Loucy (cell line): ENCODE measurements around the gene CIDEA.
"Not testable (repeated sequence)": the region's sequence is repeated elsewhere in the genome, so short reads cannot be mapped to it uniquely, and the experiment has no call there.

Experiments used
- H2AFZ ChIP-seq: fragments of 200-600 bp; sonication (generic); 2 replicates; pipeline ENCODE4 v1.6.0; 2016; ENCODE audit warnings: antibody characterized with exemption, mild to moderate bottlenecking, low read length, moderate library complexity
- H3F3A ChIP-seq: fragments of 200-600 bp; 2 replicates; pipeline ENCODE4 v1.6.0; 2016; ENCODE audit warnings: antibody characterized with exemption, low read depth, mild to moderate bottlenecking
- H3K27me3 ChIP-seq: fragments of 200-600 bp; sonication (generic); 2 replicates; pipeline ENCODE4 v1.6.1; 2014; ENCODE audit warnings: low read length, mild to moderate bottlenecking; ENCODE audit not compliant: insufficient read depth, poor library complexity, severe bottlenecking
- H3K36me3 ChIP-seq: fragments of 200-600 bp; sonication (generic); 2 replicates; pipeline ENCODE4 v1.6.1; 2016; ENCODE audit warnings: low read length; ENCODE audit not compliant: insufficient read depth
- H3K4me1 ChIP-seq: fragments of 200-600 bp; sonication (generic); 2 replicates; pipeline ENCODE4 v1.5.1; 2014; ENCODE audit warnings: low read length, mild to moderate bottlenecking; ENCODE audit not compliant: insufficient read depth, poor library complexity, severe bottlenecking
- H3K4me2 ChIP-seq: fragments of 200-600 bp; sonication (generic); 2 replicates; pipeline ENCODE4 v1.6.0; 2014; ENCODE audit warnings: antibody characterized with exemption, low read length, low read depth, mild to moderate bottlenecking; ENCODE audit not compliant: poor library complexity, severe bottlenecking
- H3K4me3 ChIP-seq: fragments of 200-600 bp; sonication (generic); 2 replicates; pipeline ENCODE4 v1.5.1; 2014; ENCODE audit warnings: low read length, mild to moderate bottlenecking, mixed read lengths; ENCODE audit not compliant: poor library complexity, severe bottlenecking
- H3K79me2 ChIP-seq: fragments of 200-600 bp; sonication (generic); 2 replicates; pipeline ENCODE4 v1.6.1; 2014; ENCODE audit warnings: low read length; ENCODE audit not compliant: insufficient read depth
- H3K9ac ChIP-seq: fragments of 200-600 bp; sonication (generic); 2 replicates; pipeline ENCODE4 v1.6.0; 2014; ENCODE audit warnings: mild to moderate bottlenecking, low read depth, low read length, moderate library complexity; ENCODE audit not compliant: poor library complexity, severe bottlenecking
- H3K9me2 ChIP-seq: fragments of 200-600 bp; sonication (generic); replicated peaks from 2 replicates; pipeline ENCODE4 v1.6.1; 2016; ENCODE audit warnings: low read depth, low read length, mixed read lengths
- H3K9me3 ChIP-seq: fragments of 200-600 bp; sonication (generic); 2 replicates; pipeline ENCODE4 v1.6.1; 2014; ENCODE audit warnings: mild to moderate bottlenecking, antibody characterized with exemption, low read length, low read depth; ENCODE audit not compliant: insufficient read depth
- H4K20me1 ChIP-seq: fragments of 200-600 bp; sonication (generic); 2 replicates; pipeline ENCODE4 v1.6.0; 2014; ENCODE audit warnings: antibody characterized with exemption, low read length, mild to moderate bottlenecking; ENCODE audit not compliant: insufficient read depth, poor library complexity, severe bottlenecking

Gene CIDEA

DNA sequence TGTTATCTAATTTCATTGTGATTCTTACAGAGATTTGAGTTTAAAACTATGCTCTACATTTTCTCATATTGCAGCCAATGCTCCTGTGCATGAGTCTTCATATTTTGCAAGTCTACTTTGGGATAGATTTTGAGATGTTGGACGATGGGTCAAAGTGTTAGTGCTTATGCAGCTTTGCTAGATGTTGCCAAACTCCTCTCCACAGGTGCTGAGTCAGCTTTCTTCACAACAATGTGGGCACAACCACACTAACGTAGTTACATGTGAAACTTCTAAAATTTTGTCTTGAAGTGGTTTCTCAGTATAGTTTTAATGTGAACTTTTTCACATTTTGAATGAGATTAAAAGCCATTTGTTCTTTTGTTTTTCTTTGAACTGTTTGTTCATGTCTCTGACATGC is 32.1 kb upstream of the CIDEA start:
- not testable (repeated sequence) for H3K9ac ChIP-seq, H3K79me2 ChIP-seq, H2AFZ ChIP-seq, H3F3A ChIP-seq, H3K4me2 ChIP-seq, H4K20me1 ChIP-seq, H3K9me3 ChIP-seq, H3K9me2 ChIP-seq, H3K27me3 ChIP-seq, H3K4me1 ChIP-seq, H3K4me3 ChIP-seq, H3K36me3 ChIP-seq

DNA sequence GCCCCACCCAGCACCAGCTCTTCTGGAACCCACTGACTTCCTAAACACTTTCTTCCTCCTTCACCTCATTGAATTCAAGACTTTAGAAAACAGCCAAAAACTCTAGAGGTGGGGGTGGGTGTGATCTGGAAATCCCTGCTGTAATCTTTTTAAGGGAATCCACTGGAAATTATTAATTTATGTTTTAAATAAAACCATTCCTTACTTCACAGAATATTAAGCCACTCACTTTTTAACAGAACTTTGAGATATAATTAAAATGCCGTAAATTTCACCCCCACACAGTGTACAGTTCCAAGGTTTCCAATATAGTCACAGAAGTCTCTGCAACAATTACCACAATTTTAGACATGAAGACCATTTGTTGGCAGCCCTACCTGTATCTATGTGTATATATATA is 30.8 kb upstream of the CIDEA start:
- H3K4me2 ChIP-seq, H3K9me3 ChIP-seq, H3F3A ChIP-seq, H3K36me3 ChIP-seq, H3K9ac ChIP-seq, H3K4me1 ChIP-seq, H3K79me2 ChIP-seq, H3K27me3 ChIP-seq, H2AFZ ChIP-seq, H3K9me2 ChIP-seq, H4K20me1 ChIP-seq, H3K4me3 ChIP-seq: not testable (repeated sequence)

GRCh38 chr18:12226807-12227206 is 27.4 kb upstream of the CIDEA start:
- not testable (repeated sequence) for H3K9me2 ChIP-seq, H3F3A ChIP-seq, H3K9me3 ChIP-seq, H3K79me2 ChIP-seq, H4K20me1 ChIP-seq, H3K27me3 ChIP-seq, H2AFZ ChIP-seq, H3K4me1 ChIP-seq, H3K4me2 ChIP-seq, H3K4me3 ChIP-seq, H3K9ac ChIP-seq, H3K36me3 ChIP-seq

DNA sequence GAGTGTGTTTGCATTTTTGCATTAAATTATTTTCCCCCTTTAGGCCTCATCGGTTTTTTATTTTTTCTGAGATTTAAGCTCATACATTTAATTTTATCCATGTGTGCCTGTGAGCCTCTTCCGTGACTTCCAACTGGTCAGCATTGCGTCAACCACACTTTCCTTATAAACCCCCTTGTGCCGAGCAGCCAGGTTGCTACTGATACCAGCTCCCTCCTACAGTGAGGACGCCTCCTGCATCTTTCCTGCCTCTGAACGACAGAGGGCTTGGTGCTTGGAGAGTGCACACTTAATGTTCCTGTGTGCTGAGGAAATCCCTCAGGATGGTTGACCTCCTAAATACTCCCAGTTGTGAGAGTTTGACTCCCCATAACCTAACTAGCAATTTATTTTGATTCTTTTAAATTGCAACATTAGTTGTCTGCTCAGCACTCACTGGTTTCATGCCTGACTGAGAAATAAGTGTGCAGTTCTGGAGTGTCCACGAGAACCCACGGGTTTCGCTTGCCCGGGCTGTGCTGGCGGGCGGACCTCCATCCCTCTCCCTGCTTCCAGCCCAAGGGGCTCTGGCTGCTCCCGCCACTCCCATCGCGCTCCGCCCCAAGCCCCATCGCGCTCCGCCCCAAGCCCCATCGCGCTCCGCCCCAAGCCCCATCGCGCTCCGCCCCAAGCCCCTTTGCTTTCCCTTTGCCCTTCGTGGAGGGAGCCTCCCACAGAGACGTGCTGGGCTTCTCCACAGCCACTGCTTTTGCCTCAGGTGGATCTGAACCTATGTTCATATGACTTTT is 26.6 kb upstream of the CIDEA start:
- not testable (repeated sequence) for H3K4me2 ChIP-seq, H3K9me2 ChIP-seq, H2AFZ ChIP-seq, H3K4me3 ChIP-seq, H3K36me3 ChIP-seq, H3K9ac ChIP-seq, H4K20me1 ChIP-seq, H3K27me3 ChIP-seq, H3K79me2 ChIP-seq, H3K4me1 ChIP-seq, H3F3A ChIP-seq, H3K9me3 ChIP-seq

DNA sequence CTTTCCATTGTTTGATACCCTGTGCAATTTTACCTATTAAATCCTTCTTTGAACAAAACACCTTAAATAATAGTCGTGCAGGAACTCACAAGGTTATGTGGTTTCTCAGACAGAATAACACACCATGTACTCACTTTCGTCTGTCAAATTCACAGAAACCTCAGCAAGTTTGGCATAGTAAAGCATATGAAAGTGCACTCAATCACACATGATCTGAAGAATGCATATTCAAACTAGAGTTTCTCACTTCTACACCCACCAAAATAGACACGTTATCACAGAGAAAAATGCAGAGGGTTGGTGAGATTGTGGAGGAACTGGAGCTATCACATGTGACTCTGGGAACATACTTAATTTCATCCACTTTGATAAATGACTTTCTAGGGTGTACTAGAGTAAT is 25.9 kb upstream of the CIDEA start:
- H3K9ac ChIP-seq, H3K4me3 ChIP-seq, H3K79me2 ChIP-seq, H3K9me3 ChIP-seq, H3K9me2 ChIP-seq, H3K4me1 ChIP-seq, H3F3A ChIP-seq, H3K36me3 ChIP-seq, H3K27me3 ChIP-seq, H3K4me2 ChIP-seq, H2AFZ ChIP-seq, H4K20me1 ChIP-seq: not testable (repeated sequence)

DNA sequence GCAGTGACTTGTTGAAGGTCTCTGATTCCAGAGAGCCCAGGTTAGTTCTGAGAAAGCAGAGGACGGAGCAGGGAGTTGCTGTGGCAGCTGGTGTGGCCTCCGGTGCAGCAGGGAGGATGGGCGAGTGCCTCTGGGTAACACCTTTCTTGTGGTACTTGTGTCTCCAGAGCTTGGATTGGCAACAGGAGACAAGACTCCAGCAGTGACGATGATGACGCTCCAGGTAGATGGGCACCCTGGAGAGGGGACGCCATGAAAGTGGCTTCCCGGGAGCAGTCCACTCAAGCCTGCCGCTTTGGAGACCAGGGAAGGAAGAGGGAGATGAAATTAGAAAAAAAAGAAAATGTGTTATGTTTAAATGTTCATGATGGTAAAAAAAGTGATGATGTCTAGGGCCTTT is 23.6 kb upstream of the CIDEA start:
- H3K36me3 ChIP-seq, H3F3A ChIP-seq, H3K4me2 ChIP-seq, H3K4me1 ChIP-seq, H3K79me2 ChIP-seq, H3K4me3 ChIP-seq, H2AFZ ChIP-seq, H4K20me1 ChIP-seq, H3K9ac ChIP-seq, H3K27me3 ChIP-seq, H3K9me2 ChIP-seq, H3K9me3 ChIP-seq: not testable (repeated sequence)
